22Rv1 (cell line): Measurements from ENCODE around the gene WDTC1.

Source experiments
- H3K27ac ChIP-seq: fragments of 450-650 bp; 2 replicates; pipeline ENCODE4 v1.5.1; 2017
- CTCF ChIP-seq: fragments of 450-650 bp; IDR thresholded peaks from 2 replicates; pipeline ENCODE4 v1.5.1; 2017; ENCODE audit warnings: mild to moderate bottlenecking
- ZFX ChIP-seq: fragments of 450-650 bp; IDR thresholded peaks from 2 replicates; pipeline ENCODE4 v1.6.1; 2017; ENCODE audit warnings: antibody characterized with exemption, borderline replicate concordance

Gene WDTC1

GRCh38 chr1:27306071-27306470 lies 71.6 kb downstream of the WDTC1 start:
- TF ChIP-seq CTCF = no peak
- no peak for TF ChIP-seq ZFX
- no peak overlapping the region for H3K27ac ChIP-seq

- TF ChIP-seq ZFX (no peak), CTCF (0 out of 2 replicates have a peak, but pooled peaks have one; percentile 15)
- H3K27ac ChIP-seq = no peak overlapping the region
These were observed 72.7 kb downstream of the WDTC1 start for GRCh38 chr1:27306892-27307761.

GRCh38 chr1:27307874-27308598 lies 73.6 kb downstream of the WDTC1 start:
- H3K27ac ChIP-seq = no peak overlapping the region
- TF ChIP-seq ZFX = no peak

GRCh38 chr1:27314169-27314568 lies 79.7 kb downstream of the WDTC1 start:
- TF ChIP-seq ZFX (no peak), CTCF (no peak)
- H3K27ac ChIP-seq = no peak overlapping the region

GRCh38 chr1:27314737-27315136 lies 80.3 kb downstream of the WDTC1 start:
- H3K27ac ChIP-seq = no peak overlapping the region
- TF ChIP-seq ZFX (no peak), CTCF (no peak)

- TF ChIP-seq ZFX = no peak
- TF ChIP-seq CTCF = no peak
- H3K27ac ChIP-seq = no peak overlapping the region
These were observed 82.4 kb downstream of the WDTC1 start for GRCh38 chr1:27316860-27317259.

- TF ChIP-seq CTCF (no peak), ZFX (no peak)
- H3K27ac ChIP-seq = no peak overlapping the region
These were observed 83.7 kb downstream of the WDTC1 start for GRCh38 chr1:27318136-27318535.
